ENCODE data around the gene TPSD1. TPM values are rescaled to one million over a fixed set of nuclear protein-coding genes. Genes with fewer than 3 reads are reported as not detected.

Gene TPSD1
- total RNA-seq, 2 donors from 2014 or later = 1.6 TPM; not detected in 1

DNA sequence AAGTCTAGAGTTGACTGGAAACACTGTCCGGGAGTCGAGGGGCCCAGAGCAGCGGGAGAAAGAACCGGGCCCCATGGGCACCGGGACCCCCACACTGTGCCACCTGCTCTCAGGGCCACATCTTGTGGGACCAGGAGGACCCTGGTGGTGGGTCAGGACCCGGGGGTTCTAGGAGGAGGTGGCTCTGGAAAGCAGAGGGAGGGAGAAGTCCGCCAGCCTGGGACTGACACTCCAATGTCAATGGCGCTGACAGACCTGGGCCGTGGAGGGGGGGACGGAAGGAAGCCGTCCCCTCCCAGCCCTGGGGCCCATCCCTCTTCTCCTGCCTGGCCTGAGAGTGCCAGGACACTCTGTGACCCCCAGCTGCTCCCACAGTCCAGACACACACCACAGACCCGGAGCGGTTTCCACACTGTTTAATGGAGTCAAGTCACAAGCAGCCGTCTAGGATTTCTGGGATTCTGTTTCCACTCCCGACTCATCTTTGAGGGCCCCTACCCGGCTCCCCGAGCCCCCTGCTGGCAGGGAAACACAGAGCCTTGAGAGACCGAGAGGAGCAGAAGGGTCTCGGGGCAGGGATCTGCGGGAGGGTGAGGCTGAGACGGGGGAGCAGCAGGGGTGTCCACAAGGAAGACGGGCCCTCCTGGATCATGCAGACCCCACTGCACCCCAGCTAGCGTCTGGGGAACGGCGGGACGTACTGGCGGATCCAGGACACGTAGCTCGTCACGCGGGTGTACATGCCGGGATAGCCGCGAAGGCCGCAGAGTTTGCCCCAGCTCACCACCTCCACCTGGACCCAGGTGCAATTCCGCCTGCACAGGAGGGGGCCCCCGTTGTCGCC is 30.0 kb downstream of the TPSD1 start:
- peaks cover 4% of the 10 kb centered on the region for H3K4me1 ChIP-seq
- no peak overlapping the region for H3K4me3 ChIP-seq
- DNase-seq (no peak), ATAC-seq (no peak)
- H3K9me3 ChIP-seq = no peaks in the 10 kb centered on the region
- peaks cover 0 to 7% of the 10 kb centered on the region in 2 donors for H3K27me3 ChIP-seq
- no peak overlapping the region for H3K27ac ChIP-seq
- TF ChIP-seq, protein P1, sequence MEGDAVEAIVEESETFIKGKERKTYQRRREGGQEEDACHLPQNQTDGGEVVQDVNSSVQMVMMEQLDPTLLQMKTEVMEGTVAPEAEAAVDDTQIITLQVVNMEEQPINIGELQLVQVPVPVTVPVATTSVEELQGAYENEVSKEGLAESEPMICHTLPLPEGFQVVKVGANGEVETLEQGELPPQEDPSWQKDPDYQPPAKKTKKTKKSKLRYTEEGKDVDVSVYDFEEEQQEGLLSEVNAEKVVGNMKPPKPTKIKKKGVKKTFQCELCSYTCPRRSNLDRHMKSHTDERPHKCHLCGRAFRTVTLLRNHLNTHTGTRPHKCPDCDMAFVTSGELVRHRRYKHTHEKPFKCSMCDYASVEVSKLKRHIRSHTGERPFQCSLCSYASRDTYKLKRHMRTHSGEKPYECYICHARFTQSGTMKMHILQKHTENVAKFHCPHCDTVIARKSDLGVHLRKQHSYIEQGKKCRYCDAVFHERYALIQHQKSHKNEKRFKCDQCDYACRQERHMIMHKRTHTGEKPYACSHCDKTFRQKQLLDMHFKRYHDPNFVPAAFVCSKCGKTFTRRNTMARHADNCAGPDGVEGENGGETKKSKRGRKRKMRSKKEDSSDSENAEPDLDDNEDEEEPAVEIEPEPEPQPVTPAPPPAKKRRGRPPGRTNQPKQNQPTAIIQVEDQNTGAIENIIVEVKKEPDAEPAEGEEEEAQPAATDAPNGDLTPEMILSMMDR (IDR thresholded peaks at IDR 0.05) = no peak
- no peak for TF ChIP-seq POLR2A (IDR thresholded peaks at IDR 0.05)
- WGBS, 2 donors = 53 to 65% methylated on average over 29 to 33 of the region's 38 CpGs
- no peaks in the 10 kb centered on the region for H3K36me3 ChIP-seq (replicated peaks in 1 of 2; ENCODE audit: insufficient read depth in 1 of 2, low read depth in 2 of 2)
- intact Hi-C loops (cut with DNase I) = no loop called here

DNA sequence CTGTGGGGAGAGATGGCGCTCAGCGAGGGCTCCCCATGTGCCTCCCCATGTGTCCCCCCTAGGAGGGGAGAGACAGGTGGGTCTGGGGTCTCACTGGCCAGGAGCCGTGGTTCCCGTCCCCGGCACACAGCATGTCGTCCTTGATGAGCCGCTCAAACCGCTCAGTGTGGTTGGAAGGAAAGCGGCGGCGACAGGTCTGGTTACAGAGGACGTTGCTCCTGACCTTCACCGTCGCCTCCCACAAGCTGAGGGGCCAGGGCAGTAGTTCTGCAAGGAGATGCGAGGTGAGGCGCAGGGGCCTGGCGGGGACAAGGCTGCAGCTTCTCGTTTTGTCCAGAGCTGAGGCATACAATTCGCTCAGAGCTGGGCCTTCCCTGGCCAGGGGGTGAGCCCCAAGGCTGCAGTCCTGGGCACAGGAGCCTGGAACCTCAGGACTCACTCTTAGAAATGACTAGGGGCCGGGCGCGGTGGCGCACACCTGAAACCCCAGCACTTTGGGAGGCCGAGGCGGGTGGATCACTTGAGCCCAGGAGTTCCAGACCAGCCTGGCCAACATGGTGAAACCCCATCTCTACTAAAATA is 30.7 kb downstream of the TPSD1 start:
- Histone ChIP-seq H3K4me1 (peaks cover 4% of the 10 kb centered on the region), H3K4me3 (no peak overlapping the region), H3K36me3 (replicated peaks in 1 of 2; ENCODE audit: insufficient read depth in 1 of 2, low read depth in 2 of 2) (no peaks in the 10 kb centered on the region), H3K9me3 (no peaks in the 10 kb centered on the region), H3K27me3 (peaks cover 0 to 7% of the 10 kb centered on the region in 2 donors), H3K27ac (no peak overlapping the region)
- intact Hi-C loops (cut with DNase I) = no loop called here
- ATAC-seq (no peak), DNase-seq (no peak)
- 66 to 75% methylated on average over 14 to 25 of the region's 25 CpGs for WGBS, 2 donors
- TF ChIP-seq POLR2A (IDR thresholded peaks at IDR 0.05) = no peak
- TF ChIP-seq, protein P1 (IDR thresholded peaks at IDR 0.05) = no peak

DNA sequence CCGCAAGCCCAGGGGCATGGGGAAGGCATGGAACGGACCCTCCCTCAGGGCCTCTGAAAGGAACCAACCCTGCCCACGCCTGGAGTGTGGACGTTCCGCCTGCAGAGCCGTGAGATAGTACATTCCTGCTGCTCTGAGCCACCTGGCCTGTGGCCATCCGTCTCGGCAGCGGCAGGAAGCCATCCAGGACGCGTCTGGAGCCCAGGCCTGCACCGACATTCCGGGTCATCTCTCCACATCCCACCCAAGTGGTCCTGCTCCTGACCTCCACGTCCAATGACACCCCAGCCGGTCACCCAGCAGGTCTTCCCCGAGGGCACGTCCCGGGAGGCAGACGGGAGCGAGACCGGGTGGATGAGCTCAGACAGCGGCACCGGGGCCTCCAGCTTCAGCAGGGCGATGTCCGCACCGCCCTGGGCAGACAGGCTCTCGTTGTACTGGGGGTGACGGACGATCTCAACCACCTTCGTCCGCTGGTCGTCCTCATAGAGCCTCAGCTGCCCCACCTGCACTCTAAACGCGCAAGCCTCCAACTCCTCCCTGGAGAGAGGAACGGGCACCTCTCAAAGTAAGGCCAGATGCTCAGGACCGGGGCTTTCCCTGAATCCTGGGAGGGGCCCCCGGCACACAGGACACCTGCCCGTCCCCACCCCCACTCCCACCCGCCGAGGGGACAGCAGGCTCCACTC is 32.3 kb downstream of the TPSD1 start:
- Histone ChIP-seq H3K27me3 (peaks cover 0 to 7% of the 10 kb centered on the region in 2 donors), H3K9me3 (no peaks in the 10 kb centered on the region), H3K4me3 (no peak overlapping the region), H3K36me3 (replicated peaks in 1 of 2; ENCODE audit: insufficient read depth in 1 of 2, low read depth in 2 of 2) (no peaks in the 10 kb centered on the region), H3K4me1 (peaks cover 4% of the 10 kb centered on the region), H3K27ac (no peak overlapping the region)
- 28 to 42% methylated on average over 12 to 40 of the region's 40 CpGs for WGBS, 2 donors
- TF ChIP-seq POLR2A (IDR thresholded peaks at IDR 0.05) = no peak
- TF ChIP-seq, protein P1 (IDR thresholded peaks at IDR 0.05) = no peak
- peak; percentile 33 for ATAC-seq
- no peak for DNase-seq
- intact Hi-C loops (cut with DNase I) = no loop called here

DNA sequence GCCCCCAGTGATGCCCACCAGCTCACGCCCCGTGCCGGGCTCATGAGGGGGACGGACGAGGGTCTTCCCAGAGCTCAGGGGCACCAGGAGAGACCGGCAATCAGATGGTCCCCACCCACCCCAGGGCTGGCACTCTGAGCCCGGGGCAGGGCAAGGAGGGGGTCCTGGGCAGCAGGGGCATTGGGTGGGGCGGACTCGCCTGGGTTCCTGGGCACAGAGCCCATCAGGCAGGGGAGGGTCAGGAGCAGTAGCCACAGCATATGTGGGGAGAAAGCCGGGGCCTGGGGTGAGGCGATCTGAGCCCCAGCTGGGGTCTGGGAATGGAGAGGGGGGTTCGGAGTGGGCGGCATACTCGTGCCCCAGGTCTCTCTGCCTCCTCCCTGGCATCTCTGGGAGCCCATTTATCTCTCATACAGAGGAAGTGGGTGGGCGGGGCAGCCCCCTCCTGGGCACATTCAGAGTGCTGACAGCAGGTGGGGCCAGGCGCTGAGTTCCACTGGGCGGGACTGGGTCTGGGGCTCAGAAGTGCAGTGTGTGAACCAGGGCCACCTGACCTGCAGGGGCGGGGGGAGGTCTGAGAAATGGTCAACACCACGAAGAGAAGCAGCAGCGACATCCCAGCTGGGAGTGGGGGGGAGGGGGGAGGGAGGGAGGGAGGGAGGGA is 33.1 kb downstream of the TPSD1 start:
- intact Hi-C loops (cut with DNase I) = no loop called here
- H3K4me3 ChIP-seq = no peak overlapping the region
- peaks cover 4% of the 10 kb centered on the region for H3K4me1 ChIP-seq
- DNase-seq (no peak), ATAC-seq (no peak)
- H3K36me3 ChIP-seq (replicated peaks in 1 of 2; ENCODE audit: insufficient read depth in 1 of 2, low read depth in 2 of 2) = no peaks in the 10 kb centered on the region
- WGBS, 2 donors = 10 to 20% methylated on average over 7 to 20 of the region's 20 CpGs
- no peak overlapping the region for H3K27ac ChIP-seq
- H3K9me3 ChIP-seq = no peaks in the 10 kb centered on the region
- H3K27me3 ChIP-seq = peaks cover 0 to 7% of the 10 kb centered on the region in 2 donors
- no peak for TF ChIP-seq POLR2A (IDR thresholded peaks at IDR 0.05)
- TF ChIP-seq, protein P1 (IDR thresholded peaks at IDR 0.05) = no peak
